Activated CD8-positive, alpha-beta T cell treated with anti-CD3 and anti-CD28 coated beads for 36 hours (primary cell): ENCODE results near the gene PLXNC1. TPM values are rescaled to one million over a fixed set of nuclear protein-coding genes. Genes with fewer than 3 reads are reported as not detected.

Experiments used
- ATAC-seq: fragments of 200-7000 bp; cut with Tn5 transposase; one replicate; pipeline ENCODE4 v1.10.0; 2021; ENCODE audit warnings: mild to moderate bottlenecking, moderate library complexity
- CTCF ChIA-PET: fragments of 350-600 bp; sonication (Branson Sonifier 250); formaldehyde crosslinking; loops from one replicate; lab custom pipeline; 2021; ENCODE audit warnings: antibody characterized with exemption; lab: Charles Lee
- POLR2A ChIA-PET: fragments of 350-600 bp; sonication (Branson Sonifier 250); formaldehyde crosslinking; loops from one replicate; lab custom pipeline; 2021; ENCODE audit warnings: antibody characterized with exemption; lab: Charles Lee
- DNase-seq: peaks from one replicate; pipeline ENCODE4 v3.0.0-alpha.2; 2020
- H3K27ac Mint-ChIP-seq: one replicate; pipeline ENCODE4 v1.8.0; 2021; ENCODE audit warnings: mild to moderate bottlenecking, mixed read lengths
- H3K27me3 Mint-ChIP-seq: one replicate; pipeline ENCODE4 v1.8.0; 2021; ENCODE audit warnings: mixed read lengths
- H3K36me3 Mint-ChIP-seq: one replicate; pipeline ENCODE4 v1.8.0; 2021; ENCODE audit warnings: low read depth, mixed read lengths
- H3K4me1 Mint-ChIP-seq: one replicate; pipeline ENCODE4 v1.8.0; 2021; ENCODE audit warnings: low read depth, mixed read lengths
- H3K4me3 Mint-ChIP-seq: one replicate; pipeline ENCODE4 v1.8.0; 2021; ENCODE audit warnings: mild to moderate bottlenecking, moderate library complexity, mixed read lengths
- H3K9me3 Mint-ChIP-seq: one replicate; pipeline ENCODE4 v1.8.0; 2021; ENCODE audit warnings: mixed read lengths
- intact Hi-C: fragments of 100-400 bp; cut with micrococcal nuclease; formaldehyde crosslinking; loops from one replicate; pipeline ENCODE4 v1.10.0; 2022
- total RNA-seq, 2 experiments: library from RNA; stranded (reverse); gene quantifications; one replicate each; pipeline ENCODE4 v1.2.3, GENCODE V29; 2021
- TF ChIP-seq, protein P1 (sequence below): fragments of 200-600 bp; IDR thresholded peaks from one replicate; pipeline ENCODE4 v1.8.0; 2022; ENCODE audit warnings: antibody characterized with exemption, mild to moderate bottlenecking

The PLXNC1 gene
- total RNA-seq, 2 experiments from 2014 or later, result 8.8 to 9.5 TPM

DNA sequence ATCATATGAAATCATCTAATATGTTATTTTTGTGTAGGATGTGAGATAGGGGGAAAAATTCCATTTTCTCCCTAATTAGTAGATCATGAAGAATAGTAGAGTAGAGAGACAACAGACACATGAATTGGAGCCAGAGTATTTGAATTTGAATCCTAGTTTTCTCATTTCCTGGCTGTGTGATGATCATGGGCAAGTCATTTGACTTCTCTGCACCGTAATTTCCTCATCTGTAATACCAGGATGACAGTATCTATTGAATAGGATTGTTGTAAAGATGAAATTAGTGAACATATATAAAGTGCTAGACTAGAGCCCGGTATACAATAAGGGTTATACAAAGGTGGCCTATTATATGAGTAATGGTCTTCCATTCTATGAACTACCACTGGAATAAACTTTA, 32.2 kb upstream of the PLXNC1 start:
- DNase-seq, result no peak
- TF ChIP-seq, protein P1, sequence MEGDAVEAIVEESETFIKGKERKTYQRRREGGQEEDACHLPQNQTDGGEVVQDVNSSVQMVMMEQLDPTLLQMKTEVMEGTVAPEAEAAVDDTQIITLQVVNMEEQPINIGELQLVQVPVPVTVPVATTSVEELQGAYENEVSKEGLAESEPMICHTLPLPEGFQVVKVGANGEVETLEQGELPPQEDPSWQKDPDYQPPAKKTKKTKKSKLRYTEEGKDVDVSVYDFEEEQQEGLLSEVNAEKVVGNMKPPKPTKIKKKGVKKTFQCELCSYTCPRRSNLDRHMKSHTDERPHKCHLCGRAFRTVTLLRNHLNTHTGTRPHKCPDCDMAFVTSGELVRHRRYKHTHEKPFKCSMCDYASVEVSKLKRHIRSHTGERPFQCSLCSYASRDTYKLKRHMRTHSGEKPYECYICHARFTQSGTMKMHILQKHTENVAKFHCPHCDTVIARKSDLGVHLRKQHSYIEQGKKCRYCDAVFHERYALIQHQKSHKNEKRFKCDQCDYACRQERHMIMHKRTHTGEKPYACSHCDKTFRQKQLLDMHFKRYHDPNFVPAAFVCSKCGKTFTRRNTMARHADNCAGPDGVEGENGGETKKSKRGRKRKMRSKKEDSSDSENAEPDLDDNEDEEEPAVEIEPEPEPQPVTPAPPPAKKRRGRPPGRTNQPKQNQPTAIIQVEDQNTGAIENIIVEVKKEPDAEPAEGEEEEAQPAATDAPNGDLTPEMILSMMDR, result no peak
- Mint-ChIP-seq H3K9me3 (no peaks in the 10 kb centered on the region), H3K36me3 (no peaks in the 10 kb centered on the region), H3K27ac (no peak overlapping the region), H3K4me3 (no peak overlapping the region), H3K4me1 (peaks cover 3% of the 10 kb centered on the region), H3K27me3 (no peaks in the 10 kb centered on the region)
- ChIA-PET POLR2A (no interaction called here), CTCF (no interaction called here)
- intact Hi-C loops, result no loop called here
- no peak for ATAC-seq

DNA sequence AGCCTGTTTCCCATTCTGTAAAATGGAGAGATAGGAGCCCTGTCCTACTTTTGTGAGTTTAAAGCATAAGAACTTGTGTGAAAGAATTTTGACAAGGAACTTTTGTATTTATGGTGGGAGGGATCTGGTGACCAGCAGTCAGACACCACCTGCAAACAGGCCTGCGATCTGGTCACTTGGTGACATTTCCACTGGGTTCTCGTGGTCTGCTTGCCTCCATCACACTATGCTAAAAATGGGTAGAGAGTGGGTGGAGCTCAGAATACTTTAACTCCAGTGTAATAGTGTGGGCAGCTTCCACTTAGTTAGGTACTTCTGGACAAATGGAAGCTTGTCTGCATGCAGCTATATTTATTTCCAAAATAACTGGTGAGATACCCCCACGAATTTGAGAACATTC, 26.5 kb upstream of the PLXNC1 start:
- ChIA-PET CTCF (interaction anchor here (1.1 to 2.9 kb wide), 2 partner anchors 12 to 20 kb away, joined by 3 to 16 read pairs; no protein-coding TSS in a partner anchor), POLR2A (no interaction called here)
- H3K27ac Mint-ChIP-seq, result no peak overlapping the region
- H3K4me3 Mint-ChIP-seq, result no peak overlapping the region
- TF ChIP-seq, protein P1, result no peak
- no peaks in the 10 kb centered on the region for H3K9me3 Mint-ChIP-seq
- H3K36me3 Mint-ChIP-seq, result peaks cover 2% of the 10 kb centered on the region
- DNase-seq (no peak), ATAC-seq (no peak)
- H3K4me1 Mint-ChIP-seq, result peaks cover 44% of the 10 kb centered on the region
- no peaks in the 10 kb centered on the region for H3K27me3 Mint-ChIP-seq
- intact Hi-C loops, result no loop called here

DNA sequence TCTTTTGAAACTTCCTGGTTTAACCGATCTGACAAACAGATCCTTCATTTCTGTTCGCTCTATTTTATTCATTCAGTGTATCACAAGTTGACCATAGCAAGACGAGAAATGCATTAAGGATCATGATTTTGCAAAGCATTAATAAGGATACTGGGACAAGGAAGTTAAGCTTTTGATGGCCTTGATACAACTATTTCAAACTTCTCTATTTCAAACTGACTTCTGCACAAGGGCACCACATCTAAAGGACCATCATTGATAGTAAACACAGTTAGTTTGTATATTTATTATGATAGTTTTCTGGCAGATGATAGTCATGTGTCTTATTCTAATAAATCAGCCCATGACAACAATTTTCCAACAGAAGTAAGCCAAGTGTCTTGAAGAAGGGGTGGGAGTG, 25.8 kb upstream of the PLXNC1 start:
- Mint-ChIP-seq H3K4me3 (no peak overlapping the region), H3K9me3 (no peaks in the 10 kb centered on the region), H3K4me1 (peaks cover 49% of the 10 kb centered on the region), H3K27ac (peak overlapping the region; percentile 39), H3K36me3 (peaks cover 2% of the 10 kb centered on the region), H3K27me3 (no peaks in the 10 kb centered on the region)
- ATAC-seq, result no peak
- TF ChIP-seq, protein P1, result no peak
- DNase-seq, result no peak
- intact Hi-C loops, result no loop called here
- POLR2A ChIA-PET, result interaction anchor here (1.1 kb wide), 1 partner anchor 26 kb away, joined by 3 read pairs; no protein-coding TSS in a partner anchor
- CTCF ChIA-PET, result interaction anchor here (2.9 kb wide), 1 partner anchor 21 kb away, joined by 16 read pairs; no protein-coding TSS in a partner anchor

DNA sequence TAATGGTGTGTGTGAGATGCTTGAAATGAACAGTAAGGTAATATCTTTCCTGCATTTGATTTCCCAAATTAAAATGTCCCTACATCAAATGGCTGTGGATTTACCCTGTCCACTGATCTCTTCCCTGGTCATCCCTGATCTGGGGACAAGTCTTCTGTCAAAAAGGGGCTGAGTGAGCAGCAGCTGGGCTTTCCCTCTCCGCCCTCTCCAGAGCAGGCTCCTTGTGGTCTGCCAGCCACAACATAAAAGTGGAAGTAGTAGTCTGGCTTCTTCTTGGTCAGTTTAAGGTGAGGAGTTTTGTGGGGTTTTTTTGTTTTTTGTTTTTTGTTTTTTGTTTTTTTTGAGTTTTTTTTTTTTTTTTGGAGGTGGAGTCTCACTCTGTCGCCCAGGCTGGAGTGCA, 25.2 kb upstream of the PLXNC1 start:
- no peak for DNase-seq
- CTCF ChIA-PET, result interaction anchor here (1.1 to 2.9 kb wide), 2 partner anchors 21 to 409 kb away, joined by 3 to 16 read pairs; no protein-coding TSS in a partner anchor
- H3K4me1 Mint-ChIP-seq, result peaks cover 50% of the 10 kb centered on the region
- peak overlapping the region; percentile 39 for H3K27ac Mint-ChIP-seq
- H3K4me3 Mint-ChIP-seq, result no peak overlapping the region
- POLR2A ChIA-PET, result interaction anchor here (1.1 kb wide), 1 partner anchor 26 kb away, joined by 3 read pairs; no protein-coding TSS in a partner anchor
- H3K9me3 Mint-ChIP-seq, result no peaks in the 10 kb centered on the region
- ATAC-seq, result no peak
- peaks cover 2% of the 10 kb centered on the region for H3K36me3 Mint-ChIP-seq
- intact Hi-C loops, result no loop called here
- H3K27me3 Mint-ChIP-seq, result no peaks in the 10 kb centered on the region
- TF ChIP-seq, protein P1, result no peak

DNA sequence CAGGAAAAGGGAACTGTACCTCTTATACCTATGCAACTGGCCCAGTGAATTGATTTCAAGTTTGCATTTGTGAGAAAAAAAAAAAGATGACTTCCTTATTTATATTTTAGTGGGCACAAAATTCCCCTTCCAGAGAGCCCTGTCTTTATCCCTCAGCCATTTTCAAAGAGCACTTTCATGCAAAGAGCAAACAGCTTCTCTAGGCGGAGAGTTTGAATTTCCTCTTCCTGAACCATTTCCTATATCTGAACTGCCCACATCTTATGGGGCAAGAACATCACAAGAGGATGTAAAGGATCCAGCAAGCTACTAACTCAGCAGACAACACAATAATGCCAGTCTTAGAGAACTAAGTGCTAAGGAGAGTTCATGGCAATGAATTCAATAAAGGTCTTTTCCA, 22.3 kb upstream of the PLXNC1 start:
- ChIA-PET CTCF (interaction anchor here (2.6 to 2.7 kb wide), 3 partner anchors 9 to 23 kb away, joined by 11 to 13 read pairs (median 12); no protein-coding TSS in a partner anchor), POLR2A (no interaction called here)
- ATAC-seq, result no peak
- Mint-ChIP-seq H3K4me3 (no peak overlapping the region), H3K27me3 (no peaks in the 10 kb centered on the region), H3K36me3 (peaks cover 2% of the 10 kb centered on the region), H3K27ac (peak overlapping the region; percentile 30), H3K9me3 (peaks cover 2% of the 10 kb centered on the region), H3K4me1 (peaks cover 50% of the 10 kb centered on the region)
- intact Hi-C loops, result no loop called here
- TF ChIP-seq, protein P1, result no peak
- DNase-seq, result no peak
